GM21423 (cell line): ENCODE results near the gene PRR12.
A peak's percentile ranks its signal among the peaks of the same experiment; 100 is the strongest.
"Not testable (repeated sequence)": the region's sequence is repeated elsewhere in the genome, so short reads cannot be mapped to it uniquely, and the experiment has no call there.

Experiments
- ATAC-seq: cut with Tn5 transposase; IDR thresholded peaks from one replicate; pipeline ENCODE4 v1.9.1; 2021; ENCODE audit warnings: mild to moderate bottlenecking, moderate library complexity; ENCODE audit not compliant: unreplicated experiment

Gene PRR12

DNA sequence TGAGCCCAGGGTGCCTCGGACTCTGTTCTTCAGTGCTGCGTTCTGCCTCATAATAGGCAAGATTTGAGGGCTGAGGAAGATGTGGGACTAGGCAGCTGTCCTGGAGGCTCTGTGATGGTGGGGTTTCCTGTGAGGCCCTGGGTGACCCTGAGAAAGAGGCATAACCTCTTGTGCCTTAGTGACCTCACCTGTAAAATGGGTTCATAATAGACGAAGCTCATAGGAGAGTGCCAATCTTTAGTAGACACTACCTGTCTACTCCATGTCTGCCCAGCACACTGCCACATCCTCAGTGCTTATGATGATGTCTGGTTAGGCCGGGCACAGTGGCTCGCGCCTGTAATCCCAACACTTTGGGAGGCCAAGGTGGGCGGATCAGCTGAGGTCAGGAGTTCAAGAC, 25.6 kb downstream of the PRR12 start:
- no peak for ATAC-seq

DNA sequence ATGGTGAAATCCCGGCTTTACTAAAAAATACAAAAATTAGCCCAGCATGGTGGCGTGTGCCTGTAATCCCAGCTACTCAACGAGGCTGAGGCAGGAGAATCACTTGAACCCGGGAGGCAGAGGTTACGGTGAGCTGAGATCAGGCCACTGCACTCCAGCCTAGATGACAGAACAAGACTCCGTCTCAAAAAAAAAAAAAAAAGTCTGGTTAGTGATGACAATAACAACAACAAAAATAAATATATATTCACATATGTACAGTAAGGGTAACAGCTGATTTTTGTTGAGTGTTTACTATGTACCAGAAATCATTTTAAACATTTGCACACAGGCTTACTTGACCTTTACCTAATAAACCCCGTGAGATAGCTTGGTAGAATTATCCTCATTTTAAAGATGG, 26.0 kb downstream of the PRR12 start:
- no peak for ATAC-seq

- ATAC-seq: not testable (repeated sequence)
These were observed 26.9 kb downstream of the PRR12 start for GRCh38 chr19:49617860-49618259.

GRCh38 chr19:49624967-49625910, 34.3 kb downstream of the PRR12 start:
- no peak for ATAC-seq

- no peak for ATAC-seq
These were observed 35.2 kb downstream of the PRR12 start for GRCh38 chr19:49626226-49626625.

DNA sequence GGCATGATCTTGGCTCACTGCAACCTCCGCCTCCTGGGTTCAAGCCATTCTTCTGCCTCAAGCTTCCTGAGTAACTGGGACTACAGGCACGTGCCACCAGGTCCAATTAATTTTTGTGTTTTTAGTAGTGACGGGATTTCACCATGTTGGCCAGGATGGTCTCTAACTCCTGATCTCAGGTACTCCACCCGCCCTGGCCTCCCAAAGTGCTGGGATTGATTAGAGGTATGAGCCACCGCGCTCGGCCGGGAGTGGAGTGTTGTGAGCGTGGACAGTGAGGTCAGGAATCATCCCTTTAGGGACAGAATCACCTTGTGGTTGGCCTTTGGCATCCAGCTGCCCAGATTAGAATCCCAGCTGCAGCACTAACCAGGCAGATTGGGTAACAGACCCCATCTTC, 38.7 kb downstream of the PRR12 start:
- ATAC-seq: no peak

DNA sequence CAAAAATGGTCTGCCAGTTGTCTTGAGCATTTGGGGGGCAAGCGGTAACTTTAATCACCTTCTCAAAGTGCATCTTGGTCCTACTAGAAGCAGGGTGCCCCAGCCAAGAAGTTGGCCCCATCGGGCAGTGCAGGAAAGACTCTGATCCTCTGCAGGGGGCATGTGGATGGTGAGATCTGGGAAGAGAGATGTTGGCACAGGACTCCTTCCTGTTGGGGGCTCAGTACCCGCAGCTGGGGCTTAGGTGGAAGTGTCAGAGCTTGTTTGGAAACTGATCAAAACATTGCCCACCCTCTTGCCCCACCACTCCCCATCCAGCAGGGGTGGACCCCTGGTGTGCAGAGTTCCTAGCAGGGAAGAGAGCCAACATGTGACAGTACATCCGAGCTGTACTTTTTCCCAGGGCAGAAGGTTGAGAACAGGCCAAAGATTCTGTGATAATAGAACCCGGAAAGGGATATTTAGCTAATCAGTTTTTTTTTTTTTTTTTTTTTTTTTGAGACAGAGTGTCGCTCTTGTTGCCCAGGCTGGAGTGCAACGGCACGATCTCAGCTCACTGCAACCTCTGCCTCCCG, 40.1 kb downstream of the PRR12 start:
- no peak for ATAC-seq

DNA sequence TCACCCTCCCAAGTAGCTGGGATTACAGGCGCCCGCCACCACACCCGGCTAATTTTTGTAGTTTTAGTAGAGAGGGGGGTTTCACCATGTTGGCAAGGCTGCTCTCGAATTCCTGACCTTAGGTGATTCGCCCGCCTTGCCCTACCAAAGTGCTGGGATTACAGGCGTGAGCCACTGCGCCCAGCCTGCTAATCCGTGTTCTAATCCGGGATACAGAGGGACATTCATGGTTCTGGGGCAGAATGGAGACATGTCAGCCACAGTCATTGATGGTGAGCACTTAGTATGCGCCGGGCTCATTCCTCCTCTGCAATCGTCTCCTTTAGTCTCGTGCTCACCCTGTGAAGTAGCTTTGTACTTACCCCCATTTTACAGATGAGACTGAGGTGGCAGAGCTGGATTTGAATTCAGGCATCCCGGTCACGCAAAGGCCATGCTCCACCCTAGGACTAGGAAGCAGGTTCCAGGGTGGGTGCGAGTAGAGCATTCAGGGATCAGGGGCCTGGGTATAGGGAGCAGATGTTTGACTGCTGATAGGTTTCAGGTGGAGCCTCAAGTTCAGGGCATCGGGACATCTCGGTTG, 40.7 kb downstream of the PRR12 start:
- ATAC-seq: no peak

GRCh38 chr19:49632576-49632975, 41.6 kb downstream of the PRR12 start:
- no peak for ATAC-seq

- not testable (repeated sequence) for ATAC-seq
These were observed 42.3 kb downstream of the PRR12 start for GRCh38 chr19:49633273-49633672.

- no peak for ATAC-seq
These were observed 44.7 kb downstream of the PRR12 start for GRCh38 chr19:49635530-49636232.

DNA sequence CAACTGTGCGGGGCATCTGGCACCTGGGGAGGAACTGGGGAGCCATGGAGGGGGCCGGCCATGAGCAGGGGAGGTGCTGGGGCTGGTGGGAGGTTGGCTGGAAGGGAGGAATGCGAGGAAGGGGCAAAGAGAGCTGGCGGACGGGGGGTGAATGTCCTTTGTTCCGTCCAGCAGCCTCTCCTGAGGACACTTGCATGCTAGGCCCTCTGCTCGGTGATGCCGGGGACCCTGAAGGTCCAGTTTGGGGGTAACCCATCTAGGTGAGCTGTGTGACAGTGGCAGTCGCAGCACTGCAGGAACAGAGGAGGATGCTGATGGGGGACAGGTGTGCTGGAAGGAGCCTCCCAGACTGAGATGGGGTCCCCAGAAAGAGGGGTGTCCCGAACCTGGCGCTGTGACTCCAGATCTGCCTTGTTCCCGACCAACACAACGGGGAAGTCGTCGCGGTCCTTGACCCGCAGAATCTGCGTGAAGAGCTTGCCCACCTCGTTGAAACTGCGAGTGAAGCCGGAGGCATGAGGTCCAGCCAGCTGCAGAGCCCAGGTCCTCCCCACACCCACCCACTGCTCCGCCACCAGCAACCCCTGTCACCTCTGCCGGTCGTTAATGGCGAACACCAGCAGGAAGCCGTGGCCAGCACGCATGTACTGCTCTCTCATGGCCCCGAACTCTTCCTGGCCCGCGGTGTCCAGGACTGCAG, 45.4 kb downstream of the PRR12 start:
- no peak for ATAC-seq

DNA sequence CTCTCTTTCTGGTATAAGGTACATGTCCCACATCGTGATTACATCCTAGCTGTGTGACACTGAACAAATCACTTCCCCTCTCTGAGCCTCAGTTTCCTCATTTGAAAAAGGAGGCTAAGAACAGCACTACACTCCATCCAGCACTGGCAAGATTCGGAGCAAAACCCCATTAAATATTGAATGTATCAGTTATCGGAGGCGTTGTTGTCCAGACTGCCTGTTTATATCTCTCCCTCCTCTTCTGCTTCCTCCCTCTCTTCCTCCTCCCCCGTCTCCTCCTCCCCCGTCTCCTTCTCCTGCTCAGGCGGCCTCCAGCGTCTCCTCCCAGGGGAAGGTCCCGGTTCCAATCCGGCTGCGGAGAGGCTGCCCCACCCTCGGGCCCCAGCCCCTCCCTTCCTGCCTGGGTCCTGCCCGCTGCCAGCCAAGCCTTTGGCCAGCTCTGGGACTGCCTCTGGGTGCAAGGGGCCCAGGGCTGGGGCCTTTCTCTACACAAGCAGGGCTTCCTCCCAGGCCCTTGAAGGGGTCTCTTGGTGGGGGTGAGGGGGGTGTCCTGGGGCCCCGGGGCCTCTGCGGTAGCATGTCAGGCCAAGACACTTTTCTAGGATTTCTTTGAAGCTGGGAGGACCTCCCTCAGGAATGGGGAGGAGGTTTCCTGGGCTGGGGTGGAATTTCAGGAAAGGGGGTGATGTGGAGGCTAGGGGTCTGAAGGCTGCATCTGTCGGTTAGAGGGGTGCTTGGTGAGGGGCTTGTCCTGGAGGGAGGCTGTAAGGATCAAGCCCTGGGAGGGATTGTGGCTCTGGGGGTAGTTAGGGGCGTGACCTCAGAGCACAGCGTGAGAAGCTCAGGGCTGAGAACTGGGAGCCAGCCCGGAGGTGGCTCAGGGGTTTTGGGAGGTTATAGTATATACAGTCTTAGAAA, 47.1 kb downstream of the PRR12 start:
- ATAC-seq: no peak

DNA sequence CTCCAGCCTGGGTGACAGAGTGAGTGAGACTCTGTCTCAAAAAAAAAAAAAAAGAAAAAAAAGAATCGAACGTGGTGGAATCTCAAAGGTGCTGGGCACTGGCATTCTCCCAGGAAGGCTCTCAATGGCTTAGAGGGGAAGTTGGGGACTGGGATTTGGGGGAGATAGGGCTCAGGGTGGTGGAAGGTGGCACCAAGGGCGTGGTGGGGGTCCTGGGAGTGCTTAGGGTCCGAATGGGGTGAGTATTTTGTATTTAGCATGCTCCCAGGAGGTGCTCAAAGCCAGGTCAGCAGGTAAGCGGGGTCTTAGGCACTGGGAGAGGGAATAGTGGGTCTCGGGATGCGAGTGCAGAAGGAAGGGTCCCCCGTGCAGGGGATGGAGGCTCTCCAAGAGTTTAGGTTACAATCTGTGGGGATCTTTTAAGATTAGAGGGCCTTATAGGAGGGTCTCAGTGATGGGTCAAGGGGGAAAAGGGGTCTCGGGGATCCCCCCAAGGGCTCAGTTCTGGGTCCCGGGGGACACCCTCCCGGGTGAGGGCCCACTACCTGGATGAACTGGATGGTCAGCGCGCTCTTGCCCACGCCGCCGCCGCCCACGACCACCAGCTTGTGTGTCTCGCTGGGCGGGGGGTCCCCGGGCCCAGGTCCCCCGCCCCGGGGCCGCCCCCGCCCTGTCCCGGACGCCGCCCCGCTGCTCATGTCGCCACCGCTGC, 48.6 kb downstream of the PRR12 start:
- ATAC-seq: no peak

DNA sequence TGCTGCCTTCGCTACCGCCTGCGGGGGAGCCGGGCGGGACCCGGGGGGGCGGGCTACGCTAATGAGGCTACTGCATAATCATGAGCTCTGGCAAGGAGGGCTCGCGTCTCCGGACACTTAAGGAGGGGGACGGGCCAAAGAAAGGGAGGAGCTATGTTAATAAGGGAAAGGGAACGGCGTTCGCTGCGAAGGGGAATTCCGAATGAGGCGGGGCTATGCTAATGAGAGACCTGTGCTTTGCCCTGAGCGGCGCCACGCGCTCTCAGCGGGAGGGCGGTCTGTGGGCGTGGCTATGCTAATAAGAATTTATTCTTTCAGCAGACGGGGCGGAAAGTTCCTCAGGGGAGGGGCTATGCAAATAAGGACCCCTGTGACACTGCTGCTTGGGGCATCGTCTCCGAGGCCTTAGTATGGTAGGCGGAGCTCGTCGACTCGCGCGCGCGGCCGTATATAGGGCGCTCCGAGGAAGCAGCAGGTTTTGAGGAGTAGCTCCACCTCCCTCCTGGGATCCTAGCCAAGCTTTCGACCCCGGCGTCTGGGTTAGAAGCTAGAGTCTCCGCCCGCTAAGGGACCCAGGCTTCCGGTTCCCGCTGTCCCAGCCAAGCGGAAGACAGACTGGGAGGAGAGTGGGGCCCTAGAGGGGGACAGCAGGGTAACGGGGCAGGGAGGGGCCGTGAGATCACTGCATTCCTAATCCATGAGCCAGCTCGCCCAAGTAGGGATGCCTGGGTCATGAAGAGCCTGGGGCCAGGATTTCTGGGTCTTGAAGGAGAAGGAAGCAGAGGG, 49.3 kb downstream of the PRR12 start, which contains the start of gene RRAS:
RRAS (minus strand) TSS at position 31 of the 786 bp plus-strand sequence. CDS start 45 bp downstream, outside the sequence.
- ATAC-seq: peak; percentile 60

DNA sequence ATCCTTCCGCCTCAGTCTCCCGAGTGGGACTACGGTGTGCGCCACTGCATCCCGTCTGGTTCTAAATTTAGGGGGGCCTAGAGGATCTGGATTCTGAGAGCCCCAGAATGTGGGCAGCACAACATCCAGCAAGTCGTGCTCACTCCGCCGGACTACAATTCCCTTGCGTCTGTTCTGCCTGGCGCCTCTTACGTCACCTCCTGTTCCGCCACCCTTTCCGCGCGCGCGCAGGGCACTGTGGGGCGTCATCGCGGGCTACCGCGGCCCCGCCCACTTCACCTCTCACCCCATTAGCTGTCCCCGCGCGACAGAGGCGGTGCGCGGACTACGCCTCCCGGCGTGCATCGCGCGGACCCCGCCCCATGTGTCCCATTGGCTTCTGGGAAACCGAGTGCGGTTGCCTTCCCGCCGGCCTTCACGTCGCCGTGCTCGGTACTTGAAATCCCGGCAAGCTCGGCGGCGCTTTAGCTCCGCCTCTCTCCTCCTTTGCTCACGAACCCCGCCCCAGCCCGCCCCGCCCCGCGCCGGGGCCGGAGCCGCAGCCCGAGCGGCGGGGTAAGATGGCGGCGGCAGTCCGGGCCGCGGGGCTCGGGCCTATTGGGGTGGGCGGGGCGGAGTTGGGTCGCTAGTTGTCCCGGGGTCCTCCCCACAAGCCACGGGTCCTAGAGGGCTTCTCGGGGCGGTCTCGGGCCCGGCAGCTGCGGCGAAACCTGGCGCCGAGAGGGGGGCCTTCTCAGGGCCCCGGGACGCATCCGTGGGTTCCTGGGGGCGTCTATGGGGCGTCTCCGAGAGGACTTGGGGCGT, 50.9 kb downstream of the PRR12 start, which contains the start of gene SCAF1:
SCAF1 (plus strand) TSS at position 522 of the 804 bp plus-strand sequence. CDS start 2,818 bp downstream, outside the sequence.
- peak; percentile 60 for ATAC-seq

DNA sequence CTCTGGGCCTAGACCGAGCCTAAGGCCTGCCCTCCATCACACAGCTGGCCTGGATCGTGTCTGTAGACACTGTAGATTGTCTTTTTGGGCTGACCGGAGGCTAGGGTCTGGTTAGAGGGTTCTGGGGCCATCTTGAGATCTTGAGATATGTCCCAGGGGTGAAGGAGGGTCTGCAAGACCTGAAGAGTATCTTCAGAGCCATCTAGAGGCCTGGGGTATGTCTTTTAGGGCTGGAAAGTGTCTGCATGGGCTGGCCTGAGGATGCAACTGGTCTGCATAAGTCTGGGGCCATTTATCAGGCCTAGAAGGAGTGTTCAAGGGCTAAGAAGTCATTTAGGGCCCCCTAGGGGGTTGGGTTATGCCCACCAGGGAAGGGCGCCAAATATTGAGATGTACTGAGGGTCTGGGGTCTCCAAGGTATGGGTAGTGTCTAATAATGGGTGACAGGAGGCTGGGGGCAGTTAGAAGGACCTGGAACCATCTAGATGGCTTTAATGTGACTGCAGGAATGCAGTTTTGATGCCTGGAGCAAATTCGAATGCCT, 51.6 kb downstream of the PRR12 start:
- ATAC-seq: no peak
